ENCODE measurements around the gene TIMD4. TPM values are rescaled to one million over a fixed set of nuclear protein-coding genes. Genes with fewer than 3 reads are reported as not detected.
A peak's percentile ranks its signal among the peaks of the same experiment; 100 is the strongest.
"Not testable (repeated sequence)": the region's sequence is repeated elsewhere in the genome, so short reads cannot be mapped to it uniquely, and the experiment has no call there.

The TIMD4 gene
- polyA plus RNA-seq, 4 donors, result 0.43 to 0.51 TPM; not detected in 2

- Histone ChIP-seq H3K27ac (ENCODE audit: low read depth in 1 of 3, low read length in 2 of 3) (no peak overlapping the region), H3K4me1 (ENCODE audit: control insufficient read depth in 3 of 3, insufficient read depth in 2 of 3, low read depth in 1 of 3, low read length in 2 of 3) (no peaks in the 10 kb centered on the region), H3K4me3 (ENCODE audit: low read depth in 1 of 3, low read length in 3 of 3) (no peak overlapping the region), H3K27me3 (ENCODE audit: control insufficient read depth in 3 of 3, insufficient read depth in 3 of 3, low read length in 3 of 3) (no peaks in the 10 kb centered on the region), H3K36me3 (ENCODE audit: control insufficient read depth in 3 of 3, insufficient read depth in 2 of 3, low read depth in 1 of 3, low read length in 3 of 3) (no peaks in the 10 kb centered on the region), H3K9me3 (ENCODE audit: control insufficient read depth in 2 of 2, insufficient read depth in 1 of 2, low read depth in 1 of 2, low read length in 1 of 2) (no peaks in the 10 kb centered on the region)
- FAIRE-seq, result no peak
- WGBS, 3 donors, result 63 to 86% (median 70%) methylated on average over 3 of the region's 3 CpGs
- DNase-seq, result no peak
Measured at GRCh38 chr5:156971415-156971814, 8.4 kb upstream of the TIMD4 start.

DNA sequence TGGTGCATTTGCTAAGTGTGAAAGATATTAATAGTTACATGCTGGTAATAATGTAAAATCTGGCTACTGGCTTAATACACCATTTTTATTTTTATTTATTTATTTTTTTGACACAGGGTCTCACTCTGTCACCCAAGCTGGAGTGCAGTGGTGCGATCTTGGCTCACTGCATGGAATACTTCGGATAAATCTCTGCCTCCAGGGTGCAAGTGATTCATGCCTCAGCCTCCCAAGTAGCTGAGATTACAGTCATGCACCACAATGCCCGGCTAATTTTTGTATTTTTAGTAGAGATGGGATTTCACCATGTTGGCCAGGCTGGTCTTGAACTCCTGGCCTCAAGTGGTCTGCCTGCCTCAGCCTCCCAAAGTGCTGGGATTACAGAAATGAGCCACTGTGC, 4.4 kb upstream of the TIMD4 start:
- not testable (repeated sequence) for H3K27ac ChIP-seq (ENCODE audit: low read depth in 1 of 3, low read length in 2 of 3); H3K4me1 ChIP-seq (ENCODE audit: control insufficient read depth in 3 of 3, insufficient read depth in 2 of 3, low read depth in 1 of 3, low read length in 2 of 3); H3K36me3 ChIP-seq (ENCODE audit: control insufficient read depth in 3 of 3, insufficient read depth in 2 of 3, low read depth in 1 of 3, low read length in 3 of 3); DNase-seq; FAIRE-seq; H3K4me3 ChIP-seq (ENCODE audit: low read depth in 1 of 3, low read length in 3 of 3); H3K9me3 ChIP-seq (ENCODE audit: control insufficient read depth in 2 of 2, insufficient read depth in 1 of 2, low read depth in 1 of 2, low read length in 1 of 2); H3K27me3 ChIP-seq (ENCODE audit: control insufficient read depth in 3 of 3, insufficient read depth in 3 of 3, low read length in 3 of 3)
- 84 to 89% (median 86%) methylated on average over 3 of the region's 3 CpGs for WGBS, 3 donors

- DNase-seq, result no peak
- no peak for FAIRE-seq
- Histone ChIP-seq H3K4me3 (ENCODE audit: low read depth in 1 of 3, low read length in 3 of 3) (no peak overlapping the region), H3K27me3 (ENCODE audit: control insufficient read depth in 3 of 3, insufficient read depth in 3 of 3, low read length in 3 of 3) (no peaks in the 10 kb centered on the region), H3K36me3 (ENCODE audit: control insufficient read depth in 3 of 3, insufficient read depth in 2 of 3, low read depth in 1 of 3, low read length in 3 of 3) (no peaks in the 10 kb centered on the region), H3K4me1 (ENCODE audit: control insufficient read depth in 3 of 3, insufficient read depth in 2 of 3, low read depth in 1 of 3, low read length in 2 of 3) (no peaks in the 10 kb centered on the region), H3K9me3 (ENCODE audit: control insufficient read depth in 2 of 2, insufficient read depth in 1 of 2, low read depth in 1 of 2, low read length in 1 of 2) (no peaks in the 10 kb centered on the region), H3K27ac (ENCODE audit: low read depth in 1 of 3, low read length in 2 of 3) (no peak overlapping the region)
Measured at GRCh38 chr5:156956321-156956720, 6.7 kb downstream of the TIMD4 start.

GRCh38 chr5:156951359-156951758, 11.7 kb downstream of the TIMD4 start:
- Histone ChIP-seq H3K9me3 (ENCODE audit: control insufficient read depth in 2 of 2, insufficient read depth in 1 of 2, low read depth in 1 of 2, low read length in 1 of 2) (peaks cover 0 to 3% of the 10 kb centered on the region in 2 donors), H3K27me3 (ENCODE audit: control insufficient read depth in 3 of 3, insufficient read depth in 3 of 3, low read length in 3 of 3) (no peaks in the 10 kb centered on the region), H3K36me3 (ENCODE audit: control insufficient read depth in 3 of 3, insufficient read depth in 2 of 3, low read depth in 1 of 3, low read length in 3 of 3) (no peaks in the 10 kb centered on the region), H3K4me3 (ENCODE audit: low read depth in 1 of 3, low read length in 3 of 3) (no peak overlapping the region), H3K4me1 (ENCODE audit: control insufficient read depth in 3 of 3, insufficient read depth in 2 of 3, low read depth in 1 of 3, low read length in 2 of 3) (no peaks in the 10 kb centered on the region), H3K27ac (ENCODE audit: low read depth in 1 of 3, low read length in 2 of 3) (no peak overlapping the region)
- DNase-seq, result peak in 1 of 2 donors; percentile 1
- WGBS, 3 donors, result 88 to 95% (median 89%) methylated on average over 13 of the region's 13 CpGs
- no peak for FAIRE-seq

DNA sequence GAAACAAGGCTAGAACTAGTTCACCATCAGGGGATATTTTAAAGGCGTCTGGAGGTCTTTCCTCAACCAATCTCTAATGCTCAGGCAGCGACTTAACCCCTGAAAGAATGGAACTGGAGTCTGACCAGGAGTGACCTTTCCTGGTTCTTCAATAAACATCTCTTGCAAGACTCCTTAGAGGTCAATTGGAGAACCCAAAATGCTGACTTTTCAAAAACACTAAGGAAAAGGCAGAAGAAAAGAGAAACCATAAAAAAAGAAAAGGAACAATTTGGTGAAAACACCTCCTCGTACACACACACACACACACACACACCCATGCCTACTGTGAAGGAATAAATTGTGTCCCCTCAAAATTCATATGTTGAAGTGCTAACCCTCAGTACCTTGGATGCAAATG, 12.3 kb downstream of the TIMD4 start:
- peaks cover 0 to 3% of the 10 kb centered on the region in 2 donors for H3K9me3 ChIP-seq (ENCODE audit: control insufficient read depth in 2 of 2, insufficient read depth in 1 of 2, low read depth in 1 of 2, low read length in 1 of 2)
- no peak overlapping the region for H3K27ac ChIP-seq (ENCODE audit: low read depth in 1 of 3, low read length in 2 of 3)
- no peaks in the 10 kb centered on the region for H3K27me3 ChIP-seq (ENCODE audit: control insufficient read depth in 3 of 3, insufficient read depth in 3 of 3, low read length in 3 of 3)
- no peak for DNase-seq
- H3K4me3 ChIP-seq (ENCODE audit: low read depth in 1 of 3, low read length in 3 of 3), result no peak overlapping the region
- H3K36me3 ChIP-seq (ENCODE audit: control insufficient read depth in 3 of 3, insufficient read depth in 2 of 3, low read depth in 1 of 3, low read length in 3 of 3), result no peaks in the 10 kb centered on the region
- FAIRE-seq, result no peak
- no peaks in the 10 kb centered on the region for H3K4me1 ChIP-seq (ENCODE audit: control insufficient read depth in 3 of 3, insufficient read depth in 2 of 3, low read depth in 1 of 3, low read length in 2 of 3)
- WGBS, 3 donors, result 55 to 72% (median 65%) methylated on average over 3 of the region's 3 CpGs

DNA sequence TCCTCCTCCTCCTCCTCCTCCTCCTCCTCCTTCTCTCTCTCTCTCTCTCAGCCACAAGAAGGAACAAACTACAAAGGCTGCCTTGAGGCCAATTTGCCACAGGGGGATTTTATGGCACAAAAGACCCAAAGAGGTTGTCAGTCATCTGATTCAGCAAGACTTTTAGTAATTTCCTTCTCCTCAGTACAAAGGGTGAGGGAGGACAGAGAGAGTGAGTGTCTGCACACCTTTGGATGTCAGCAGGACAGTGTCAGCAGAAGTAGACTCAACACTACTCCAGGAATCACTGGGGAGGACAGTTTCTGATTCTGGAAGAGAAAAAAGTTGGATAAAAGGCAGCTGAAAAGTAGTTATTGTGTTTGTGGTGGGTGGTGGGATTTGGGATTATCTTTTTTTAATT, 13.6 kb downstream of the TIMD4 start:
- Histone ChIP-seq H3K4me3 (ENCODE audit: low read depth in 1 of 3, low read length in 3 of 3) (no peak overlapping the region), H3K36me3 (ENCODE audit: control insufficient read depth in 3 of 3, insufficient read depth in 2 of 3, low read depth in 1 of 3, low read length in 3 of 3) (no peaks in the 10 kb centered on the region), H3K27me3 (ENCODE audit: control insufficient read depth in 3 of 3, insufficient read depth in 3 of 3, low read length in 3 of 3) (no peaks in the 10 kb centered on the region), H3K4me1 (ENCODE audit: control insufficient read depth in 3 of 3, insufficient read depth in 2 of 3, low read depth in 1 of 3, low read length in 2 of 3) (no peaks in the 10 kb centered on the region), H3K9me3 (ENCODE audit: control insufficient read depth in 2 of 2, insufficient read depth in 1 of 2, low read depth in 1 of 2, low read length in 1 of 2) (peaks cover 0 to 3% of the 10 kb centered on the region in 2 donors), H3K27ac (ENCODE audit: low read depth in 1 of 3, low read length in 2 of 3) (no peak overlapping the region)
- no peak for DNase-seq
- FAIRE-seq, result no peak

DNA sequence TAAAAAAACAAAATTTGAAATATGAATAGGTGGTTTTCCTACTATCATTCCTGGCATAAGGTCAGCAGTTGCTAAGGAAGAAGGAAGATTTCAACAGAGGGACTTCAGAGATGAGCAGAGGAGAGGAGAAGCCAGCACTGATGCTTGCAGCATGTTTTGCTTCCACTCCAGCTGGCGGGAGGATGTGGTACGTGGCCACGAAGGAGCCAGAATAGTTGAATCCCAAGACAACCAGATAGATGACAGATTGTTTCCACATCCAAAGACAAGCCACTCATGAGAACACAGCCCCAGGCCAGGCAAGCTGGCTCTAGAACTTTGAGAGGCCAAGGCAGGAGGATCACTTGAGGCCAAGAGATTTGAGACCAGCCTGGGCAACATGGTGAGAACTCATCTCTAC, 15.1 kb downstream of the TIMD4 start:
- Histone ChIP-seq H3K36me3 (ENCODE audit: control insufficient read depth in 3 of 3, insufficient read depth in 2 of 3, low read depth in 1 of 3, low read length in 3 of 3) (no peaks in the 10 kb centered on the region), H3K4me3 (ENCODE audit: low read depth in 1 of 3, low read length in 3 of 3) (no peak overlapping the region), H3K27ac (ENCODE audit: low read depth in 1 of 3, low read length in 2 of 3) (no peak overlapping the region), H3K9me3 (ENCODE audit: control insufficient read depth in 2 of 2, insufficient read depth in 1 of 2, low read depth in 1 of 2, low read length in 1 of 2) (peaks cover 0 to 3% of the 10 kb centered on the region in 2 donors), H3K27me3 (ENCODE audit: control insufficient read depth in 3 of 3, insufficient read depth in 3 of 3, low read length in 3 of 3) (no peaks in the 10 kb centered on the region), H3K4me1 (ENCODE audit: control insufficient read depth in 3 of 3, insufficient read depth in 2 of 3, low read depth in 1 of 3, low read length in 2 of 3) (no peaks in the 10 kb centered on the region)
- DNase-seq, result no peak
- FAIRE-seq, result no peak
- 73 to 84% (median 83%) methylated on average over 3 of the region's 3 CpGs for WGBS, 3 donors

GRCh38 chr5:156942064-156942463, 21.0 kb downstream of the TIMD4 start:
- H3K27me3 ChIP-seq (ENCODE audit: control insufficient read depth in 3 of 3, insufficient read depth in 3 of 3, low read length in 3 of 3), result peaks cover 0 to 5% (median 0%) of the 10 kb centered on the region in 3 donors
- FAIRE-seq (no peak), DNase-seq (peak in 1 of 2 donors; percentile 13)
- no peaks in the 10 kb centered on the region for H3K36me3 ChIP-seq (ENCODE audit: control insufficient read depth in 3 of 3, insufficient read depth in 2 of 3, low read depth in 1 of 3, low read length in 3 of 3)
- H3K4me3 ChIP-seq (ENCODE audit: low read depth in 1 of 3, low read length in 3 of 3), result no peak overlapping the region
- H3K4me1 ChIP-seq (ENCODE audit: control insufficient read depth in 3 of 3, insufficient read depth in 2 of 3, low read depth in 1 of 3, low read length in 2 of 3), result no peaks in the 10 kb centered on the region
- peaks cover 0 to 6% of the 10 kb centered on the region in 2 donors for H3K9me3 ChIP-seq (ENCODE audit: control insufficient read depth in 2 of 2, insufficient read depth in 1 of 2, low read depth in 1 of 2, low read length in 1 of 2)
- H3K27ac ChIP-seq (ENCODE audit: low read depth in 1 of 3, low read length in 2 of 3), result no peak overlapping the region
- WGBS, 3 donors, result 11 to 24% (median 11%) methylated on average over 2 of the region's 2 CpGs

- not testable (repeated sequence) for H3K4me1 ChIP-seq (ENCODE audit: control insufficient read depth in 3 of 3, insufficient read depth in 2 of 3, low read depth in 1 of 3, low read length in 2 of 3); H3K4me3 ChIP-seq (ENCODE audit: low read depth in 1 of 3, low read length in 3 of 3); FAIRE-seq; DNase-seq; H3K9me3 ChIP-seq (ENCODE audit: control insufficient read depth in 2 of 2, insufficient read depth in 1 of 2, low read depth in 1 of 2, low read length in 1 of 2); H3K27ac ChIP-seq (ENCODE audit: low read depth in 1 of 3, low read length in 2 of 3); H3K36me3 ChIP-seq (ENCODE audit: control insufficient read depth in 3 of 3, insufficient read depth in 2 of 3, low read depth in 1 of 3, low read length in 3 of 3); H3K27me3 ChIP-seq (ENCODE audit: control insufficient read depth in 3 of 3, insufficient read depth in 3 of 3, low read length in 3 of 3)
- 95 to 96% (median 95%) methylated on average over 23 to 28 of the region's 28 CpGs for WGBS, 3 donors
Measured at GRCh38 chr5:156940462-156940861, 22.6 kb downstream of the TIMD4 start.

Data from small intestine (tissue), 7 donors.